ENCODE measurements around the gene RFX3. TPM values are rescaled to one million over a fixed set of nuclear protein-coding genes. Genes with fewer than 3 reads are reported as not detected.

Gene RFX3
- total and polyA plus RNA-seq, 2 of the 13 experiments (the other 11 are each of a cell fraction or from before 2014, with no cell fraction given): 2.7 to 5.3 TPM

DNA sequence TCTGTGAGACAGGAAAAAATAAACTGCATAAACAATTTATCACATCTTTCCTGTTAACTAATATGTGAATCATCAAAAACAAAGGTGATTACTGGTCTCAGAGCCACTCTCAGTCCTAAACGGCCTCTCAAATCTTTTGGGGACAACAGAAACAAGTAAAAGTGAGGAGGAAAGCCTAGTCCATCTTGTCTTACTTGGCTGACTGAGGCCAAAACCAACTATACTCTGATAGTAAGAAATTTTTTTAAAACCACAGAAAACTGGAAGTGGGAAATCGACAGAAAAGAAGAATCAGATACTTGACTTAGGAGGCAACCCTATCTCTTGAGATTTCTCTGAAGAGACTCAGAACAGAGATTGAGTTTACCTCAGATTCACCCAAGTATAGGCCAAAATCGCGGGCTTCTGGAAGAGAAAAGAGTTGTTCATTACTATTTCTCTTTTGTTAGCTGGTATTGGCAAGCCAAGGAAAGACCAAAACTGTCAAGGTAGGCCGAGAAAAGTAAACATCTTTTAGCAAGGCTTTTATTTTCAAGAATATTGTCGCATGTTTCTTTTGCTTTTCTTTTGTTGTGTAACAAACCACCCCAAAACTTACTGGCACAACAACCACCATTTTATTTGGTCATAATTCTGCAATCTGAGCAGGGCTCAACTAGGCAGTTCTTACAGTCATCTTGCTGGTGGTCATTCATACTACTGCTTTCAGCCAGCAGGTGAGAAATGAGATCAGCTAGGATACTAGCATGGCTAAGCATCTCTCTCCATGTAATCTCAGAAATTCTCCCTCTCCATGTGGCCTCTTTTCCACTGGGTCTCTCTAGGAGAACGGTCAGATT, 46.1 kb downstream of the RFX3 start:
- CTCF ChIA-PET (ENCODE audit: low intra/inter-chr PET ratio, low total read pairs): no interaction called here
- FAIRE-seq (no peak), ATAC-seq (no peak), DNase-seq (ENCODE audit: low spot score) (no peak)
- no peak overlapping the region for H3K27ac ChIP-seq (ENCODE audit: extremely low read length, insufficient read depth, low read length)
- no peak overlapping the region for H3K4me3 ChIP-seq (replicated peaks in 1 of 3; ENCODE audit: insufficient read depth in 1 of 3, low read depth in 2 of 3, low read length in 3 of 3)
- no peak overlapping the region for H3K9ac ChIP-seq (ENCODE audit: insufficient read depth, low read depth, low read length)
- no peaks in the 10 kb centered on the region for H3K9me3 ChIP-seq (ENCODE audit: low read length)
- H3K36me3 ChIP-seq (replicated peaks in 1 of 2; ENCODE audit: control insufficient read depth in 1 of 2, insufficient read depth in 2 of 2, low read length in 2 of 2): no peaks in the 10 kb centered on the region; a peak in 1 of 5 replicates
- H2AFZ ChIP-seq (ENCODE audit: low read length): no peak overlapping the region
- H3K79me2 ChIP-seq (ENCODE audit: insufficient read depth, low read length): no peaks in the 10 kb centered on the region
- H3K4me2 ChIP-seq (ENCODE audit: low read depth, low read length): no peak overlapping the region
- H4K20me1 ChIP-seq (ENCODE audit: insufficient read depth, low read length): no peaks in the 10 kb centered on the region
- BruUV-seq (replicated peaks): no TSS peak
- in situ Hi-C loops (cut with HindIII; ENCODE audit: extremely low pct_ligation_motif_present, low pct_unique_long_range_greater_than_20kb) (loop anchor here (5.0 kb wide), 1 partner anchor 33 kb away; no protein-coding TSS in a partner anchor), intact Hi-C loops (cut with micrococcal nuclease; ENCODE audit: unreplicated experiment) (no loop called here)
- POLR2A ChIA-PET: interaction anchor here (1.2 to 2.0 kb wide), 2 partner anchors 47 kb away, joined by 3 to 11 read pairs; partner anchors contain the start of gene RFX3
- H3K4me1 ChIP-seq (ENCODE audit: insufficient read depth, low read length): peaks cover 17% of the 10 kb centered on the region
- H3K27me3 ChIP-seq (ENCODE audit: control insufficient read depth in 1 of 2, insufficient read depth in 2 of 2, low read length in 2 of 2): no peaks in the 10 kb centered on the region
- 94% methylated on average over 7 of the region's 7 CpGs for WGBS (ENCODE audit: low lambda C conversion rate)
- TF ChIP-seq, protein P1, sequence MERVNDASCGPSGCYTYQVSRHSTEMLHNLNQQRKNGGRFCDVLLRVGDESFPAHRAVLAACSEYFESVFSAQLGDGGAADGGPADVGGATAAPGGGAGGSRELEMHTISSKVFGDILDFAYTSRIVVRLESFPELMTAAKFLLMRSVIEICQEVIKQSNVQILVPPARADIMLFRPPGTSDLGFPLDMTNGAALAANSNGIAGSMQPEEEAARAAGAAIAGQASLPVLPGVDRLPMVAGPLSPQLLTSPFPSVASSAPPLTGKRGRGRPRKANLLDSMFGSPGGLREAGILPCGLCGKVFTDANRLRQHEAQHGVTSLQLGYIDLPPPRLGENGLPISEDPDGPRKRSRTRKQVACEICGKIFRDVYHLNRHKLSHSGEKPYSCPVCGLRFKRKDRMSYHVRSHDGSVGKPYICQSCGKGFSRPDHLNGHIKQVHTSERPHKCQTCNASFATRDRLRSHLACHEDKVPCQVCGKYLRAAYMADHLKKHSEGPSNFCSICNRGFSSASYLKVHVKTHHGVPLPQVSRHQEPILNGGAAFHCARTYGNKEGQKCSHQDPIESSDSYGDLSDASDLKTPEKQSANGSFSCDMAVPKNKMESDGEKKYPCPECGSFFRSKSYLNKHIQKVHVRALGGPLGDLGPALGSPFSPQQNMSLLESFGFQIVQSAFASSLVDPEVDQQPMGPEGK (CRISPR knock-in tag; IDR thresholded peaks at IDR 0.05): no peak
- TF ChIP-seq ADNP (CRISPR knock-in tag; IDR thresholded peaks at IDR 0.05): no peak
- TF ChIP-seq PAX8 (CRISPR knock-in tag; IDR thresholded peaks at IDR 0.05; ENCODE audit: borderline replicate concordance): no peak
- no peak for TF ChIP-seq STAG1 (CRISPR knock-in tag; IDR thresholded peaks at IDR 0.05)
- no peak for TF ChIP-seq RBM22 (optimal IDR thresholded peaks at IDR 0.05; ENCODE audit: low read length)
- no peak for TF ChIP-seq ZNF337 (CRISPR knock-in tag; IDR thresholded peaks at IDR 0.05; ENCODE audit: borderline replicate concordance, low read depth)
- TF ChIP-seq NFYC (CRISPR knock-in tag; IDR thresholded peaks at IDR 0.05): no peak
- no peak for TF ChIP-seq MEF2D (CRISPR knock-in tag; IDR thresholded peaks at IDR 0.05)
- TF ChIP-seq ZC3H4 (CRISPR knock-in tag; IDR thresholded peaks at IDR 0.05; ENCODE audit: borderline replicate concordance): no peak
- TF ChIP-seq ZNF768 (CRISPR knock-in tag; IDR thresholded peaks at IDR 0.05): no peak
- TF ChIP-seq PPARG (CRISPR knock-in tag; conservative IDR thresholded peaks at IDR 0.05): no peak
- no peak for TF ChIP-seq ZNF263 (CRISPR knock-in tag; IDR thresholded peaks at IDR 0.05)
- no peak for TF ChIP-seq TARDBP (CRISPR knock-in tag; IDR thresholded peaks at IDR 0.05)
- TF ChIP-seq RCOR2 (CRISPR knock-in tag; IDR thresholded peaks at IDR 0.05): no peak
- TF ChIP-seq GPN1 (CRISPR knock-in tag; IDR thresholded peaks at IDR 0.05; ENCODE audit: borderline replicate concordance): no peak
- TF ChIP-seq, protein P2, sequence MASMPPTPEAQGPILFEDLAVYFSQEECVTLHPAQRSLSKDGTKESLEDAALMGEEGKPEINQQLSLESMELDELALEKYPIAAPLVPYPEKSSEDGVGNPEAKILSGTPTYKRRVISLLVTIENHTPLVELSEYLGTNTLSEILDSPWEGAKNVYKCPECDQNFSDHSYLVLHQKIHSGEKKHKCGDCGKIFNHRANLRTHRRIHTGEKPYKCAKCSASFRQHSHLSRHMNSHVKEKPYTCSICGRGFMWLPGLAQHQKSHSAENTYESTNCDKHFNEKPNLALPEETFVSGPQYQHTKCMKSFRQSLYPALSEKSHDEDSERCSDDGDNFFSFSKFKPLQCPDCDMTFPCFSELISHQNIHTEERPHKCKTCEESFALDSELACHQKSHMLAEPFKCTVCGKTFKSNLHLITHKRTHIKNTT (CRISPR knock-in tag; IDR thresholded peaks at IDR 0.05): no peak

All from HepG2 (cell line).